Stomach smooth muscle (tissue), 2 donors: ENCODE measurements around the gene WDR49.

Experiments
- H3K27ac ChIP-seq: one replicate; pipeline ENCODE4 v1.7.0; 2013; ENCODE audit warnings: mild to moderate bottlenecking, low read length, inconsistent platforms
- H3K27me3 ChIP-seq, 2 donors: one replicate each; pipeline ENCODE4 v1.7.0; 2013; ENCODE audit warnings: low read length in 2 of 2; ENCODE audit not compliant: insufficient read depth in 2 of 2, control insufficient read depth in 1 of 2
- H3K36me3 ChIP-seq, 2 donors: one replicate each; pipeline ENCODE4 v1.7.0; 2013; ENCODE audit warnings: low read length in 2 of 2; ENCODE audit not compliant: control insufficient read depth in 2 of 2, insufficient read depth in 2 of 2
- H3K4me1 ChIP-seq: one replicate; pipeline ENCODE4 v1.7.0; 2013; ENCODE audit warnings: low read length; ENCODE audit not compliant: control insufficient read depth, insufficient read depth
- H3K4me3 ChIP-seq, 2 donors: one replicate each; pipeline ENCODE4 v1.7.0; 2013; ENCODE audit warnings: low read length in 2 of 2
- H3K9ac ChIP-seq, 2 donors: one replicate each; pipeline ENCODE4 v1.7.0; 2013; ENCODE audit warnings: low read length in 2 of 2, mild to moderate bottlenecking in 1 of 2
- H3K9me3 ChIP-seq, 2 donors: one replicate each; pipeline ENCODE4 v1.7.0; 2013; ENCODE audit warnings: low read length in 2 of 2; ENCODE audit not compliant: control insufficient read depth in 2 of 2
- donor health status: healthy.
- donor health status: Pancreatic carcinoma.

WDR49 gene

DNA sequence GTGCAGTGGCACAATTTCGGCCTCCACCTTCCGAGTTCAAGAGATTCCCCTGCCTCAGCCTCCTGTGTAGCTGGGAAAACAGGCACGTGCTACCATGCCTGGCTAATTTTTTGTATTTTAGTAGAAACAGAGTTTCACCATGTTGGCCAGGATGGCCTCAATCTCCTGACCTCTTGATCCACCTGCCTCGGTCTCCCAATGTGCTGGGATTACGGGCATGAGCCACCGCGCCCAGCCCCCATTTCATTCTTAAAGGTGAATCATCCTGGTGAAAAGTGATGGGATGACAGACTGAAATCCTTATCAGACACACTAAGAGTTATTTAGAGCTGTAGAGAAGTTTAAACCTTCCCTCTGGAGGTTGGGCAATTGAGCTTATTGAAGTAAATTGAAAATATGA, 155.8 kb downstream of the WDR49 start:
- Histone ChIP-seq H3K36me3 (no peaks in the 10 kb centered on the region), H3K27me3 (no peaks in the 10 kb centered on the region), H3K4me1 (no peaks in the 10 kb centered on the region), H3K9me3 (no peaks in the 10 kb centered on the region), H3K27ac (no peak overlapping the region), H3K9ac (no peak overlapping the region), H3K4me3 (no peak overlapping the region)

DNA sequence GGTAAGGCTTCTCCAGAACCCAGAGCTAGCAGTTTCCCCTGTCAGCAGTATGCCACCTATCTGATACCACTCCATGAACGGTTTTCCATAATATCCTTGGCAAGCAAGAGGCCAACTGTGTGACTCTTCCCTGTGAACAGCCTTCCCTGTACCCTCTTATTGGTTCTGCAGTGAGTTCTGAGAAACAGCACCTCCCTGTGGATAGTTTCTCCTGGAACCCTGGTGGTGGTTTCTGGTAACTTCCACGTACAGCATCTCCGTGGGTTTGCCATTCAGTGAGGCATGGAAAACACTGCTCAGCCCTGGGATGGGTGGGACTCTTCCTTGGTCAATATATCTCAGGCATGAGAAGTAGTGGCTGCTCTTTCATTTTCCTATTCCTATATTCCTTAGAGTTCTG, 160.5 kb downstream of the WDR49 start:
- Histone ChIP-seq H3K9me3 (no peaks in the 10 kb centered on the region), H3K27me3 (no peaks in the 10 kb centered on the region), H3K4me1 (no peaks in the 10 kb centered on the region), H3K27ac (no peak overlapping the region), H3K36me3 (no peaks in the 10 kb centered on the region), H3K4me3 (no peak overlapping the region), H3K9ac (no peak overlapping the region)

DNA sequence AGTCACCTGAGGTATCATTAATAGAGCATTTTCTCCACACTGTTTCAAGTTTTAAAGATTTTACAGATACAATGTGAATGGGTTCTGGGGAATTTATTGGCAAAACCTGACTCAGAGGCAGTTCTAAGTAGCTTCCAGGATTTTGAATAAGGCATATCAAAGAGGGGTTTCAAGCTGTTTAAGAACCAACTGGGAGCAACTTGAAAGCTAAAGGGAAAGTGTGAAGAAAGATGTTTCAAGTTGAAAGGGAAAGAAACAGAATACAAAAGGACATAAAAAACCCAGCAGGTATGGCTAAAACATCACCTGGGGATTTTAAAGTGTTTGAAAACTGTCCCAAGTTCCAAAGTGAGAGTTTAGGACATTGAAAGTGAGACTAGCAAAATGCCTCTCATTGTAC, 162.1 kb downstream of the WDR49 start:
- H3K27me3 ChIP-seq = no peaks in the 10 kb centered on the region
- H3K9ac ChIP-seq = no peak overlapping the region
- no peak overlapping the region for H3K27ac ChIP-seq
- no peaks in the 10 kb centered on the region for H3K4me1 ChIP-seq
- no peak overlapping the region for H3K4me3 ChIP-seq
- H3K36me3 ChIP-seq = no peaks in the 10 kb centered on the region
- H3K9me3 ChIP-seq = no peaks in the 10 kb centered on the region

DNA sequence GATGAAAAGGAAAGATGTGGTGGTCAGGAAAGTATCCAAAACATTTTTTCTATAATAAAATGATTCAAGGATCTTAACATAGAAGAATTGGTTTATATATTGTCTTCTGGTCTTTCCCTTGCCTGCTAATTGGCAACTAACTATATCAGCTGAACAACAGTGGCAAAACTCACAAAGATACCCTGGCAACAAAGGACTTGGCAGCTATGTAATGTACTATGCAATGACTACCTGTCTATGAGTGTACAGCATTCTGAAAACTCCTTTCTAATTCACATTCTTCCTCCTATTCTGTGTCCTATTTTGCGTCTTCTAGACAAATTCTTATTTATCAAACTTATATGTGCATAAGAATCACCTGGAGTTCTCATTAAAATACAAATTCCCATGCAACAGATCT, 164.2 kb downstream of the WDR49 start:
- no peaks in the 10 kb centered on the region for H3K4me1 ChIP-seq
- H3K36me3 ChIP-seq = no peaks in the 10 kb centered on the region
- no peak overlapping the region for H3K9ac ChIP-seq
- no peak overlapping the region for H3K27ac ChIP-seq
- no peaks in the 10 kb centered on the region for H3K27me3 ChIP-seq
- H3K9me3 ChIP-seq = no peaks in the 10 kb centered on the region
- H3K4me3 ChIP-seq = no peak overlapping the region

DNA sequence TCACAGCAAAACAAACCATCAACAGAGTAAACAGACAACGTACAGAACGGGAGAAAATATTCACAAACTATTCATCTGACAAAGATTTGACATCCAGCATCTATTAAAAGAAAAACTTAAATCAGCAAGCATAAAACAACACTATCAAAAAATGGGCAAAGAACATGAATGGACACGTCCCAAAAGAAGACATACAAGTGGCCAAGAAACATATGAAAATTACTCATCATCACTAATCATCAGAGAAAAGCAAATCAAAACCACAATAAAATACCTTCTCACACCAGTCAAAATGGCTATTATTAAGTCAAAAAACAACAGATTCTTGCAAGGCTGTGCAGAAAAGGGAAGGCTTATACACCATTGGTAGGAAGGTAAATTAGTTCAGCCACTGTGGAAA, 166.2 kb downstream of the WDR49 start:
- H3K4me1 ChIP-seq = no peaks in the 10 kb centered on the region
- H3K4me3 ChIP-seq = no peak overlapping the region

DNA sequence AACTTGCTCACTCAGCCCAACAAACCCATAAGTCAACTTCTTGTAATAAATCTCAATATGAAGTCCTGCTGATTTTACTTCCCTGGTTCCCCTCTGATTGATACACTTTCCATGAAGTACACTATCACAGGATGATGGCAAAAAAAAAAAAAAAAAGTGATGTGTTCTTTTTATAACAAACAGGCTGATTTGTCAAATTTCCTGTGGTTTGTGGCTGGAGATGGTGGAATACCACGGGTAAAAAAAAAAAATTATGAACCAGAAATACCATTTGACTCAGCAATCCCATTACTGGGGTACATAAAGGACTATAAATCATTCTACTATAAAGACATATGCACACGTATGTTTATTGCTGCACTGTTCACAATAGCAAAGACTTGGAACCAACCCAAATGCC, 169.2 kb downstream of the WDR49 start:
- Histone ChIP-seq H3K27ac (no peak overlapping the region), H3K27me3 (no peaks in the 10 kb centered on the region), H3K4me3 (no peak overlapping the region), H3K9me3 (no peaks in the 10 kb centered on the region), H3K9ac (no peak overlapping the region), H3K4me1 (no peaks in the 10 kb centered on the region), H3K36me3 (no peaks in the 10 kb centered on the region)

More for the DNA sequence above, 166.2 kb downstream of the WDR49 start:
- Histone ChIP-seq H3K27me3 (no peaks in the 10 kb centered on the region), H3K27ac (no peak overlapping the region), H3K9ac (no peak overlapping the region), H3K36me3 (no peaks in the 10 kb centered on the region), H3K9me3 (no peaks in the 10 kb centered on the region)

DNA sequence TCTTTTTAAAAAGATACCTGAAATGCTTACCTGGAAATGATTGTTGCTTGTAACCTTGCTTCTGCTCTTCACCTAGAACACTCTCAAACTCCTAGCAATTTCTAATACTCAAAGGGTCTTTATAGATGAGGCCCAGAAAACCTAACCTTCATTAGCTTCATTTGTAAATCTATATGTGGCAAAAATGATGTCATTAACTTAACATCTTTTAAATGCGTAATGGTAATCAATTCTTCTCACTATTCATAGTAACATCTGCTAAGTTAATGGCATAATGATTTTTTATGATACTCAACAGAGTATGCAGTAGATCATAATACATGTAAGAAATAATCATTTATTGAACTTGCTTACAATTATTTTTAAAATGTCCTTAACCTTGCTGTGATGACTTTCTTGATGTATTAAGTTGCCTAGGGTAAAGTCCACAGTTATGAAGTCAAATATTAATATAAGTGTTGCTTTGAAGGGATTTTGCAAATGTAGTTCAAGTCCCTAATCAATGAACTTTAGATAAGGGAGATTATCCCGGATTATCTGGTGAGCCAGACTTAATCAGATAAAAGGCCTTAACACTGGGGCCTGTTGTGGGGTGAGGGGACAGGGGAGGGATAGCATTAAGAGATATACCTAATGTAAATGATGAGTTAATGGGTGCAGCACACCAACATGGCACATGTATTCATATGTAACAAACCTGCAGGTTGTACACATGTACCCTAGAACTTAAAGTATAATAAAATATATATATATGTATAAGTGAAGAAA, 169.8 kb downstream of the WDR49 start:
- Histone ChIP-seq H3K27ac (no peak overlapping the region), H3K9ac (no peak overlapping the region), H3K27me3 (no peaks in the 10 kb centered on the region), H3K4me1 (no peaks in the 10 kb centered on the region), H3K36me3 (no peaks in the 10 kb centered on the region), H3K9me3 (no peaks in the 10 kb centered on the region), H3K4me3 (no peak overlapping the region)

DNA sequence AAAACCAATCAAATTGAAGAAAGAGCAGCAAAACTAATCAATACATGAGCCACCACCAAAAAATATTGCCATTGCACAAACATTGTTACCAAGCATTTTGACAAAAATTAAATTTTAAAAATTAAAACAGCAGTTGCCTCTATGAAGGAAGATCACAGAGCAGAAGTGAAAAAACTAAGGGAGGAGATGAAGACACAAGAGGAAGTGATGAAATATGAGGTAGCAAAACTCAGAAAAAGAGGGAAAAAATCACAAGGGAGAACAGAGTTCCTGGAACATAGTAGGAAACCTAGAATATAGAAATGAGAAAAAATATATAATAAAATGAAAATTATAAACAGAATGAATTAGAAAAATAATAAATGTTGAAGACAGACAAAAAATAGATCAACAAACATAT, 172.6 kb downstream of the WDR49 start:
- H3K9ac ChIP-seq = no peak overlapping the region
- H3K4me1 ChIP-seq = no peaks in the 10 kb centered on the region
- H3K27ac ChIP-seq = no peak overlapping the region
- no peaks in the 10 kb centered on the region for H3K9me3 ChIP-seq
- no peaks in the 10 kb centered on the region for H3K27me3 ChIP-seq
- H3K36me3 ChIP-seq = no peaks in the 10 kb centered on the region
- no peak overlapping the region for H3K4me3 ChIP-seq

DNA sequence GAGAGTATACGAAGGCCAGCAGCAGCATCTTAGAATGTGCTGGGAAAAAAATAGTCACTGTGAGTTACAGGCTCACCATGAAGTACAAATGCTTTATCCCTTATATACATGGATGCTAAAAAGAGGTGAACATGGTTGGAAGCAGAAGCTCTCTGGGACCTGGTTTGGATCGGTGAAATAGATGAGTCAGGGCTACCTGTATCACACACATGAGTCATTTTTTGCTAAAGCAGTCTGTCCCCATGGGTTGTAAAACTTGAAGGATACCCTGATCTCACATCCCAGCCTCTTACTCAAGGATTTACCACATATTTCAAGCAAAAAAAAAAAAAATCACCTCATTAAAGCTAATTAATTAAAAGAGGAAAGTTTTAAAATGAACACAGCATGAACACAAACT, 173.0 kb downstream of the WDR49 start:
- Histone ChIP-seq H3K4me1 (no peaks in the 10 kb centered on the region), H3K9ac (no peak overlapping the region), H3K36me3 (no peaks in the 10 kb centered on the region), H3K27ac (no peak overlapping the region), H3K4me3 (no peak overlapping the region), H3K27me3 (no peaks in the 10 kb centered on the region), H3K9me3 (no peaks in the 10 kb centered on the region)

DNA sequence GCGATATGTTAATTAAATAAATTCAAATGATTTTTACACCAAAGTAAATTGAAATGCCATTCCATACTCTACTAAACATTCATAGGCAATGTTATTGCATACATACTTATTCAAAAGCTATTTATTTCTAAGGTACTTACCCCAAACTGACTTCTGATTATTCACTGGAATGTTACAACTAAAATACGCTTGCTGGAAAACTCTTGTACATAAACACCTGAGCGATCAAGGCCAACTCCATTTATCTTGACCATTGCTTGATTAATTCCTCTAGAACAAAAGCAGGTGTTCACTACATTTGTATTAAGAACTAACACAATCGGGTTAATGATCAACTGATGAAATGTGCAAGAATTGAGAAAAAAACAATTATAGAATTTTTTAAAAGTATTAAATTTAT, 179.9 kb downstream of the WDR49 start, which contains the start of gene SERPINI2:
Gene SERPINI2, minus strand, starts transcription at position 180 of the 400 bp plus-strand sequence. CDS start 2,208 bp downstream, outside the sequence.
- no peak within 1 kb of the TSS for H3K27ac ChIP-seq
- no peaks in the 10 kb centered on the region for H3K4me1 ChIP-seq
- no peaks in the 10 kb centered on the region for H3K36me3 ChIP-seq
- H3K27me3 ChIP-seq = no peaks in the 10 kb centered on the region
- H3K4me3 ChIP-seq = no peak within 1 kb of the TSS
- no peaks in the 10 kb centered on the region for H3K9me3 ChIP-seq
- no peak within 1 kb of the TSS for H3K9ac ChIP-seq

DNA sequence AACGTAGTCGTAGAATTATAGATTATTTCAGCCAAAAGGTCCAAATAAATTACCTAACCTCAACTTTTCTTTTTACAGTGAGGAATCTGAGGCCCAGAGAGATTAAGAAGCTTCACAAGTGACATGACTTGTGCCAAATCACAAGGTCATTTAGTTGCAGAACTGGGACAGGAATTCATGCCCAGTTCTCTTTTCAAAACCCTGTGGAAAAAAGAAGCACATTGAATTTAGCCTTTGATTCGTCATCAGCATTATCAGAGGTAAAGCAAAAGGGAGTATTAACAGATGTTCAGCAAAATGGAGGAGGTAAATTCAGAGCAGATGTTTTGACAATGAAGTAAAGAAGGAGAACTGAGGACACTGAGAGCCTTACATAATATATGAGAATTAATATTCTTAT, 184.4 kb downstream of the WDR49 start:
- no peak overlapping the region for H3K9ac ChIP-seq
- no peak overlapping the region for H3K4me3 ChIP-seq
- no peaks in the 10 kb centered on the region for H3K4me1 ChIP-seq
- no peaks in the 10 kb centered on the region for H3K9me3 ChIP-seq
- H3K27ac ChIP-seq = no peak overlapping the region
- H3K27me3 ChIP-seq = no peaks in the 10 kb centered on the region
- H3K36me3 ChIP-seq = no peaks in the 10 kb centered on the region
